ENCODE results near the gene BRD4. TPM values are rescaled to one million over a fixed set of nuclear protein-coding genes. Genes with fewer than 3 reads are reported as not detected.
A peak's percentile ranks its signal among the peaks of the same experiment; 100 is the strongest.

The BRD4 gene
- total RNA-seq, 1 experiment from 2014 or later = 144 TPM

DNA sequence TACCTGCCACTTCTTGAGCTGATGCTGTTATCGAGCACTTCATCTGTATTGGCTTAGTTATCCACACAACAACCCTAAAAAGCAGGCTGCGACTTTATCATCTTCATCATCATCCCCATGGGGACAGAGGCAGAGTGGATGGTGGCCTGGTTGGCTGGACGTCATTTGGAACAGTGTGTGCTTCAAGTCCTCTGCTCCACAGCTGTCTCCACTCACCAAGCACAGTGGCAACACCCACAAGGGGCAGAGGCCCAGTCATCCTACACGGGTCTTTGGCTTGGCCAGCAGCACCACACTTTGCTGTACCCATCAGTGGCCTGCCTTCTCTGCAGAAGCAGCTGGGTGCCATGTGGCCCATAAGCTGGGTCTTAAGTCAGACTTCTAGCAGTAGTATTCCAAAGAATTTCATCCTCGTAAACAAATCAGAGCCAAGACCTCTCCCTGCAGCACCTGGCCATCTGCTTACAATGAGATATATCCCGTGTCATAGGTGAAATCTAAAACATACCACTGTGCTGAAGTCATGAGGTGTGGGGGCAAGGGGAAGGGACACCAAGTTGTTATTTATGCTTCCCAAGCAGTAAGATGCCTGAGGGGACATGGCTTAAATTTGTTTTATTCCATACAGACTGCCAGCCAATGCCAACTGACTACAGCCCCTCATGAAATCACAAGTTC, 52.2 kb downstream of the BRD4 start:
- H3K9me3 ChIP-seq (ENCODE audit: control insufficient read depth, low read depth, low read length) = no peaks in the 10 kb centered on the region
- no peak overlapping the region for H2AK5ac ChIP-seq (ENCODE audit: insufficient read length, low read length)
- H3K4me1 Mint-ChIP-seq = peaks cover 66 to 69% of the 10 kb centered on the region in 2 experiments
- H3K14ac ChIP-seq (ENCODE audit: insufficient read depth, low read length) = no peak overlapping the region
- H3K36me3 Mint-ChIP-seq (ENCODE audit: insufficient read depth in 1 of 3, low read depth in 3 of 3) = no peaks in the 10 kb centered on the region
- TF ChIP-seq, protein P1, sequence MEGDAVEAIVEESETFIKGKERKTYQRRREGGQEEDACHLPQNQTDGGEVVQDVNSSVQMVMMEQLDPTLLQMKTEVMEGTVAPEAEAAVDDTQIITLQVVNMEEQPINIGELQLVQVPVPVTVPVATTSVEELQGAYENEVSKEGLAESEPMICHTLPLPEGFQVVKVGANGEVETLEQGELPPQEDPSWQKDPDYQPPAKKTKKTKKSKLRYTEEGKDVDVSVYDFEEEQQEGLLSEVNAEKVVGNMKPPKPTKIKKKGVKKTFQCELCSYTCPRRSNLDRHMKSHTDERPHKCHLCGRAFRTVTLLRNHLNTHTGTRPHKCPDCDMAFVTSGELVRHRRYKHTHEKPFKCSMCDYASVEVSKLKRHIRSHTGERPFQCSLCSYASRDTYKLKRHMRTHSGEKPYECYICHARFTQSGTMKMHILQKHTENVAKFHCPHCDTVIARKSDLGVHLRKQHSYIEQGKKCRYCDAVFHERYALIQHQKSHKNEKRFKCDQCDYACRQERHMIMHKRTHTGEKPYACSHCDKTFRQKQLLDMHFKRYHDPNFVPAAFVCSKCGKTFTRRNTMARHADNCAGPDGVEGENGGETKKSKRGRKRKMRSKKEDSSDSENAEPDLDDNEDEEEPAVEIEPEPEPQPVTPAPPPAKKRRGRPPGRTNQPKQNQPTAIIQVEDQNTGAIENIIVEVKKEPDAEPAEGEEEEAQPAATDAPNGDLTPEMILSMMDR (conservative IDR thresholded peaks at IDR 0.05) = no peak
- H3K27me3 Mint-ChIP-seq (ENCODE audit: low read depth) = no peaks in the 10 kb centered on the region
- H2BK20ac ChIP-seq (ENCODE audit: low read depth, low read length, poor library complexity, severe bottlenecking) = no peak overlapping the region
- no peak overlapping the region for H3K18ac ChIP-seq (ENCODE audit: insufficient read length, low read depth, low read length)
- no CpG with 5 or more reads among the region's 6 CpGs for WGBS (ENCODE audit: extremely low coverage, insufficient read length, low lambda C conversion rate)
- no peak for DNase-seq
- no peak overlapping the region for H3K56ac ChIP-seq (ENCODE audit: insufficient read length, low read depth, low read length)
- no peak overlapping the region for H3K4ac ChIP-seq (ENCODE audit: low read depth, low read length)
- no peak overlapping the region for H2BK5ac ChIP-seq (ENCODE audit: insufficient read length, low read length)
- no peak overlapping the region for H2AFZ ChIP-seq (ENCODE audit: low read length)
- no peak overlapping the region for H2BK15ac ChIP-seq (ENCODE audit: low read depth, low read length)
- H2BK120ac ChIP-seq (ENCODE audit: low read depth, low read length, poor library complexity, severe bottlenecking) = no peak overlapping the region
- H4K91ac ChIP-seq (ENCODE audit: insufficient read length, low read depth, low read length) = no peak overlapping the region
- peaks cover 6% of the 10 kb centered on the region; the same call in 1 of the 2 replicates for H3K4me1 ChIP-seq (ENCODE audit: insufficient read depth, low read length)
- H4K5ac ChIP-seq (ENCODE audit: insufficient read length, low read depth, low read length) = no peak overlapping the region
- H3K79me1 ChIP-seq (ENCODE audit: insufficient read depth, low read depth, low read length, poor library complexity, severe bottlenecking) = peaks cover 25% of the 10 kb centered on the region
- H3K27ac Mint-ChIP-seq = peak overlapping the region; percentile 28 to 92 (median 71); a peak in 5 of 7 replicates
- H3K4me2 ChIP-seq (ENCODE audit: insufficient read depth, insufficient read length, low read length) = no peak overlapping the region
- H3K4me3 Mint-ChIP-seq = no peak overlapping the region
- H3K9ac ChIP-seq (ENCODE audit: extremely low read depth, insufficient read length, low read length) = no peak overlapping the region
- peaks cover 85% of the 10 kb centered on the region for H3K79me2 ChIP-seq (ENCODE audit: insufficient read depth, low read length)
- H4K8ac ChIP-seq (replicated peaks; ENCODE audit: insufficient read length, low read depth, low read length) = no peak overlapping the region
- H4K20me1 ChIP-seq (ENCODE audit: control insufficient read depth, insufficient read depth, insufficient read length) = no peaks in the 10 kb centered on the region
- no peak overlapping the region for H3K27ac ChIP-seq (ENCODE audit: insufficient read length, low read depth, low read length)
- H3K23ac ChIP-seq (ENCODE audit: insufficient read length, low read depth, low read length) = no peak overlapping the region
- no peaks in the 10 kb centered on the region for H3K23me2 ChIP-seq (ENCODE audit: insufficient read length, low read depth, low read length, poor library complexity, severe bottlenecking)
- H2BK12ac ChIP-seq (ENCODE audit: insufficient read length, low read depth, low read length) = no peak overlapping the region
- no peaks in the 10 kb centered on the region for H3K27me3 ChIP-seq (ENCODE audit: insufficient read depth, low read length)
- H3K9me3 Mint-ChIP-seq = no peaks in the 10 kb centered on the region
- no peak overlapping the region for H3T11ph ChIP-seq (ENCODE audit: low read length)
